ENCODE results near the gene CCDC57.

The CCDC57 gene

GRCh38 chr17:82062076-82062983, 150.3 kb downstream of the CCDC57 start:
- DNase-seq (ENCODE audit: low read depth), result no peak

GRCh38 chr17:82061047-82061925, 151.4 kb downstream of the CCDC57 start:
- no peak for DNase-seq (ENCODE audit: low read depth)

GRCh38 chr17:82060614-82061013, 152.0 kb downstream of the CCDC57 start:
- DNase-seq (ENCODE audit: low read depth), result no peak

GRCh38 chr17:82060001-82060380, 152.7 kb downstream of the CCDC57 start:
- DNase-seq (ENCODE audit: low read depth), result no peak

GRCh38 chr17:82059272-82060000, 153.2 kb downstream of the CCDC57 start:
- DNase-seq (ENCODE audit: low read depth), result no peak

GRCh38 chr17:82058855-82059249, 153.8 kb downstream of the CCDC57 start:
- DNase-seq (ENCODE audit: low read depth), result no peak

- DNase-seq (ENCODE audit: low read depth), result no peak
Observed at GRCh38 chr17:82058230-82058854, 154.3 kb downstream of the CCDC57 start.

GRCh38 chr17:82056729-82057621, 155.7 kb downstream of the CCDC57 start:
- no peak for DNase-seq (ENCODE audit: low read depth)

- DNase-seq (ENCODE audit: low read depth), result no peak
Observed at GRCh38 chr17:82055965-82056728, 156.5 kb downstream of the CCDC57 start.

- DNase-seq (ENCODE audit: low read depth), result no peak
Observed at GRCh38 chr17:82055023-82055964, 157.3 kb downstream of the CCDC57 start.

- DNase-seq (ENCODE audit: low read depth), result no peak
Observed at GRCh38 chr17:82054351-82055022, 158.2 kb downstream of the CCDC57 start.

- no peak for DNase-seq (ENCODE audit: low read depth)
Observed at GRCh38 chr17:82053556-82054263, 158.9 kb downstream of the CCDC57 start.

GRCh38 chr17:82053130-82053529, 159.5 kb downstream of the CCDC57 start:
- DNase-seq (ENCODE audit: low read depth), result no peak

GRCh38 chr17:82052638-82053059, 160.0 kb downstream of the CCDC57 start:
- no peak for DNase-seq (ENCODE audit: low read depth)

- DNase-seq (ENCODE audit: low read depth), result peak; percentile 74
Observed at GRCh38 chr17:82051776-82052637, 160.6 kb downstream of the CCDC57 start, which contains the start of the genes GPS1 and RFNG. TSS of gene GPS1 (plus strand) at chr17:82051898. CDS start at chr17:82051932, 34 bp downstream. TSS of gene RFNG (minus strand) at chr17:82051811. CDS start at chr17:82051766, 45 bp downstream.

Measured in T follicular helper cell (primary cell).